PC-9 (cell line): Measurements from ENCODE around the gene LMBR1. TPM values are rescaled to one million over a fixed set of nuclear protein-coding genes. Genes with fewer than 3 reads are reported as not detected.

ENCODE experiments used
- BruUV-seq: library from RNA; stranded (reverse); fragments of 400-500 nt; replicated peaks from 2 replicates; lab custom pipeline; 2021; lab: Mats Ljungman, UMichigan
- CTCF ChIA-PET: fragments of 300-600 bp; sonication (Branson Sonifier 250); formaldehyde crosslinking; loops from one replicate; lab custom pipeline; 2022; ENCODE audit warnings: antibody characterized with exemption; lab: Charles Lee
- POLR2A ChIA-PET: fragments of 300-600 bp; sonication (Branson Sonifier 250); formaldehyde crosslinking; loops from one replicate; lab custom pipeline; 2022; ENCODE audit warnings: antibody characterized with exemption; ENCODE audit not compliant: unreplicated experiment; lab: Charles Lee
- DNase-seq, 2 experiments: peaks; one replicate each; pipeline versions ENCODE4 v3.0.0 to v3.0.0-alpha.2; 2015 to 2022; ENCODE audit warnings: mixed read lengths in 1 of 2
- H2AFZ ChIP-seq: fragments of 200-600 bp; sonication (generic); 2 replicates; pipeline ENCODE4 v1.8.1; 2017; ENCODE audit warnings: antibody characterized with exemption
- H3F3A ChIP-seq: fragments of 200-600 bp; sonication (generic); 2 replicates; pipeline ENCODE4 v1.8.1; 2017; ENCODE audit warnings: antibody characterized with exemption, mild to moderate bottlenecking, low read depth; ENCODE audit not compliant: insufficient read depth
- H3K27ac ChIP-seq: fragments of 200-600 bp; sonication (generic); 2 replicates; pipeline ENCODE4 v1.6.1; 2016; ENCODE audit warnings: mixed run types
- H3K27me3 ChIP-seq: fragments of 200-600 bp; sonication (generic); 2 replicates; pipeline ENCODE4 v1.6.1; 2016; ENCODE audit warnings: low read depth, mixed run types; ENCODE audit not compliant: insufficient read depth
- H3K36me3 ChIP-seq: fragments of 200-600 bp; sonication (generic); 2 replicates; pipeline ENCODE4 v1.6.1; 2016; ENCODE audit warnings: low read depth, mixed run types
- H3K4me1 ChIP-seq: fragments of 200-600 bp; sonication (generic); replicated peaks from 2 replicates; pipeline ENCODE4 v1.6.1; 2016; ENCODE audit warnings: mixed run types; ENCODE audit not compliant: insufficient read depth
- H3K4me2 ChIP-seq: fragments of 200-600 bp; sonication (generic); 2 replicates; pipeline ENCODE4 v1.6.1; 2017; ENCODE audit warnings: mixed run types
- H3K4me3 ChIP-seq: fragments of 200-600 bp; sonication (generic); 2 replicates; pipeline ENCODE4 v1.6.1; 2016; ENCODE audit warnings: mixed run types
- H3K79me2 ChIP-seq: fragments of 200-600 bp; sonication (generic); 2 replicates; pipeline ENCODE4 v1.6.1; 2017; ENCODE audit warnings: low read depth, mixed run types
- H3K9me2 ChIP-seq: fragments of 200-600 bp; sonication (generic); 2 replicates; pipeline ENCODE4 v1.8.1; 2017; ENCODE audit warnings: mild to moderate bottlenecking; ENCODE audit not compliant: insufficient read depth
- H3K9me3 ChIP-seq: fragments of 200-600 bp; sonication (generic); 2 replicates; pipeline ENCODE4 v1.8.1; 2016; ENCODE audit warnings: low read depth; ENCODE audit not compliant: insufficient read depth
- H4K20me1 ChIP-seq: fragments of 200-600 bp; sonication (generic); 2 replicates; pipeline ENCODE4 v1.8.1; 2017; ENCODE audit not compliant: insufficient read depth
- CTCF ChIP-seq: fragments of 200-600 bp; sonication (generic); conservative IDR thresholded peaks from 2 replicates; pipeline ENCODE4 v1.6.1; 2017; ENCODE audit warnings: mixed run types, antibody characterized with exemption, mild to moderate bottlenecking, moderate library complexity
- EZH2 ChIP-seq: fragments of 200-600 bp; sonication (generic); IDR thresholded peaks from 2 replicates; pipeline ENCODE4 v1.8.0; 2017; ENCODE audit warnings: antibody characterized with exemption, low read depth
- intact Hi-C: fragments of 100-400 bp; cut with micrococcal nuclease; formaldehyde crosslinking; loops from one replicate; pipeline ENCODE4 v1.10.0; 2022; ENCODE audit not compliant: unreplicated experiment
- total RNA-seq: library from RNA; stranded (reverse); gene quantifications from 2 replicates; pipeline ENCODE4 v1.2.3, GENCODE V29; 2021

Gene LMBR1
- total RNA-seq, 1 experiment from 2014 or later = 85.0 TPM

DNA sequence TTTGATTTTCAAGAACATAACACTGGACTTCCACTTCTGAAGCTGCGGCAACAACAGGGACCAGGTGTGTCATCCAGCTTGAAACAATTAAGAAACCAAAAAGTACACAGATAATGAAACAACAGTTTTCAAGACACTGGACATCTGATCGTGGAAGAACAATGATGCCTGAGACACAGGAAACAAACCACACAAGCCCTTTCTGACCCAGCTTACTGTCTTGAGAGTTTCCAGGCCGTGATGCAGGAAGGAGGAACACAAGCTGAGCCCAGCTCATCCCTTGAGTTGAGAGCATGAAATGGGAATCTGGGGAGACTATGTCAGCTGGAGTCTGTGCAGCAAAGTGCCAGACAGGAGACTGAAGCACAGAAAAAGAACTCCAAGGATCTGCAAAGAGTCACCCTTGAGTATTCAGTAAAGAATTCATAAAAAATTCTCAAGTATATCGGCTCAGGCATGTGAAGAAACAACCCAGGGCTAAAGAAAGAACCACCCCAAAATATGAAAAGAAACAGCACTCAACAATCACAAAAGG, 160.8 kb downstream of the LMBR1 start:
- Histone ChIP-seq H3K36me3 (peaks cover 27% of the 10 kb centered on the region), H4K20me1 (no peaks in the 10 kb centered on the region), H2AFZ (no peak overlapping the region), H3K9me2 (no peaks in the 10 kb centered on the region), H3K9me3 (peaks cover 20% of the 10 kb centered on the region), H3F3A (no peaks in the 10 kb centered on the region; the same call in 1 of the 2 replicates), H3K79me2 (no peaks in the 10 kb centered on the region), H3K4me1 (no peaks in the 10 kb centered on the region), H3K4me3 (no peak overlapping the region), H3K27ac (no peak overlapping the region), H3K4me2 (no peak overlapping the region), H3K27me3 (no peaks in the 10 kb centered on the region)
- intact Hi-C loops = no loop called here
- CTCF ChIA-PET = no interaction called here
- no peak for TF ChIP-seq CTCF
- no peak for TF ChIP-seq EZH2
- BruUV-seq = no TSS peak
- DNase-seq = no peak
- POLR2A ChIA-PET = no interaction called here

- peaks cover 27% of the 10 kb centered on the region for H3K36me3 ChIP-seq
- H3K9me2 ChIP-seq = no peaks in the 10 kb centered on the region
- CTCF ChIA-PET = no interaction called here
- no peaks in the 10 kb centered on the region; the same call in 1 of the 2 replicates for H3F3A ChIP-seq
- no TSS peak for BruUV-seq
- intact Hi-C loops = no loop called here
- H4K20me1 ChIP-seq = no peaks in the 10 kb centered on the region
- DNase-seq = no peak
- H3K9me3 ChIP-seq = peaks cover 20% of the 10 kb centered on the region
- no peak overlapping the region for H3K27ac ChIP-seq
- POLR2A ChIA-PET = no interaction called here
- H3K27me3 ChIP-seq = no peaks in the 10 kb centered on the region
- no peaks in the 10 kb centered on the region for H3K79me2 ChIP-seq
- H3K4me3 ChIP-seq = no peak overlapping the region
- H3K4me2 ChIP-seq = no peak overlapping the region
- TF ChIP-seq CTCF (no peak), EZH2 (no peak)
- no peaks in the 10 kb centered on the region for H3K4me1 ChIP-seq
- no peak overlapping the region for H2AFZ ChIP-seq
Measured at GRCh38 chr7:156731651-156732050, 161.3 kb downstream of the LMBR1 start.

GRCh38 chr7:156725936-156726335, 167.0 kb downstream of the LMBR1 start:
- ChIA-PET CTCF (no interaction called here), POLR2A (no interaction called here)
- Histone ChIP-seq H3K4me3 (no peak overlapping the region), H3K27ac (no peak overlapping the region), H4K20me1 (no peaks in the 10 kb centered on the region), H3K27me3 (no peaks in the 10 kb centered on the region), H3K4me2 (no peak overlapping the region), H2AFZ (no peak overlapping the region), H3K9me3 (no peaks in the 10 kb centered on the region), H3K4me1 (no peaks in the 10 kb centered on the region), H3K9me2 (no peaks in the 10 kb centered on the region), H3F3A (peaks cover 7% of the 10 kb centered on the region), H3K79me2 (no peaks in the 10 kb centered on the region), H3K36me3 (no peaks in the 10 kb centered on the region)
- TF ChIP-seq EZH2 = no peak
- no peak for TF ChIP-seq CTCF
- intact Hi-C loops = no loop called here
- no peak for DNase-seq
- no TSS peak for BruUV-seq
